HepG2 (cell line): ENCODE data around the gene RANBP3L. TPM values are rescaled to one million over a fixed set of nuclear protein-coding genes. Genes with fewer than 3 reads are reported as not detected.

Source experiments
- ELF4 ChIP-seq: sonication (generic); formaldehyde crosslinking; IDR thresholded peaks from 2 replicates; pipeline ENCODE4 v1.5.0; 2020; ENCODE audit warnings: missing genetic modification reagents, mild to moderate bottlenecking, moderate library complexity, borderline replicate concordance
- ETV6 ChIP-seq: sonication (generic); formaldehyde crosslinking; conservative IDR thresholded peaks from 2 replicates; pipeline ENCODE4 v1.4.0; 2020; ENCODE audit warnings: missing genetic modification reagents
- GATAD2A ChIP-seq: IDR thresholded peaks from 2 replicates; pipeline ENCODE4 v1.6.1; 2016
- HNF4A ChIP-seq: sonication (generic); formaldehyde crosslinking; IDR thresholded peaks from 2 replicates; pipeline ENCODE4 v1.4.0; 2020; ENCODE audit warnings: missing genetic modification reagents
- HNRNPL ChIP-seq: fragments of 200-400 bp; formaldehyde crosslinking; IDR thresholded peaks from 2 replicates; pipeline ENCODE4 v1.6.1; 2017; ENCODE audit warnings: mild to moderate bottlenecking, low read depth, low read length
- MIER2 ChIP-seq: IDR thresholded peaks from 2 replicates; pipeline ENCODE4 v1.6.1; 2016; ENCODE audit warnings: missing biosample characterization, missing genetic modification reagents
- NR0B2 ChIP-seq: sonication (generic); formaldehyde crosslinking; IDR thresholded peaks from 2 replicates; pipeline ENCODE4 v1.4.0; 2020; ENCODE audit warnings: mild to moderate bottlenecking, missing genetic modification reagents
- RFXANK ChIP-seq: IDR thresholded peaks from 2 replicates; pipeline ENCODE4 v1.6.1; 2016
- SALL1 ChIP-seq: sonication (generic); formaldehyde crosslinking; IDR thresholded peaks from 2 replicates; pipeline ENCODE4 v1.8.0; 2022; ENCODE audit warnings: mild to moderate bottlenecking, missing genetic modification reagents
- SMC3 ChIP-seq: IDR thresholded peaks from 2 replicates; pipeline ENCODE4 v1.6.1; 2011; ENCODE audit warnings: low read length, improper control_type of control experiment
- SOX13 ChIP-seq, 3 experiments: fragments of 450-650 bp in 1 of 3; sonication (generic) in 1 of 3; formaldehyde crosslinking in 1 of 3; IDR thresholded peaks in 2 of 3; conservative IDR thresholded peaks in 1 of 3; 2 replicates each; pipeline versions ENCODE4 v1.5.0 to v1.6.1; 2016 to 2020; ENCODE audit warnings: antibody characterized with exemption in 1 of 3, mild to moderate bottlenecking in 1 of 3, missing compliant biosample characterization in 1 of 3, missing genetic modification reagents in 1 of 3, moderate library complexity in 1 of 3
- TBL1XR1 ChIP-seq: fragments of 150-350 bp; IDR thresholded peaks from 2 replicates; pipeline ENCODE4 v1.6.1; 2014; ENCODE audit warnings: borderline replicate concordance, low read length; ENCODE audit not compliant: partially characterized antibody
- TFE3 ChIP-seq: IDR thresholded peaks from 2 replicates; pipeline ENCODE4 v1.6.1; 2016
- ZC3H4 ChIP-seq: sonication (generic); formaldehyde crosslinking; IDR thresholded peaks from 2 replicates; pipeline ENCODE4 v1.4.0; 2020; ENCODE audit warnings: missing genetic modification reagents, borderline replicate concordance
- ZHX2 ChIP-seq, 2 experiments: sonication (generic) in 1 of 2; formaldehyde crosslinking in 1 of 2; IDR thresholded peaks; 2 replicates each; pipeline versions ENCODE4 v1.6.1 to v1.9.0; 2014 to 2022; ENCODE audit warnings: antibody characterized with exemption in 1 of 2, borderline replicate concordance in 1 of 2, inconsistent platforms in 1 of 2, low read depth in 1 of 2, missing genetic modification reagents in 1 of 2
- ZMYM2 ChIP-seq: sonication (generic); formaldehyde crosslinking; IDR thresholded peaks from 2 replicates; pipeline ENCODE4 v1.8.0; 2022; ENCODE audit warnings: mild to moderate bottlenecking, missing genetic modification reagents
- ZNF33B ChIP-seq: sonication (generic); formaldehyde crosslinking; IDR thresholded peaks from 2 replicates; pipeline ENCODE4 v1.5.1; 2020; ENCODE audit warnings: mild to moderate bottlenecking, missing genetic modification reagents
- ZNF432 ChIP-seq: sonication (generic); formaldehyde crosslinking; IDR thresholded peaks from 2 replicates; pipeline ENCODE4 v1.5.0; 2020; ENCODE audit warnings: missing genetic modification reagents, mild to moderate bottlenecking, borderline replicate concordance
- ZSCAN30 ChIP-seq: sonication (generic); formaldehyde crosslinking; IDR thresholded peaks from 2 replicates; pipeline ENCODE4 v1.5.0; 2020; ENCODE audit warnings: mild to moderate bottlenecking, missing genetic modification reagents
- polyA plus RNA-seq, 8 experiments: library from polyadenylated mRNA; depleted of rRNA in 3 of 8; stranded (reverse) in 7 of 8; unstranded in 1 of 8; fragments of >200 nt; fragmentation: Illumina TruSeq in 4 of 8; extraction: Trizol in 4 of 8; gene quantifications; 2 replicates each; pipeline versions ENCODE4 v1.2.1 to v1.2.3, GENCODE V29; 2011 to 2016; ENCODE audit warnings: low read depth in 4 of 8, missing spikeins in 1 of 8, mixed read lengths in 1 of 8; ENCODE audit not compliant: insufficient read depth in 1 of 8
- total RNA-seq, 5 experiments: library from RNA; depleted of rRNA; stranded (reverse); fragments of >200 nt; fragmentation: Illumina TruSeq; extraction: Trizol; gene quantifications; 2 replicates each; pipeline ENCODE4 v1.2.3, GENCODE V29; 2016; ENCODE audit warnings: low read depth in 1 of 5
- TF ChIP-seq, protein P1 (sequence below): IDR thresholded peaks from 2 replicates; pipeline ENCODE4 v1.6.1; 2016; ENCODE audit warnings: control low read depth

The RANBP3L gene
- total and polyA plus RNA-seq, 2 of the 13 experiments (the other 11 are each of a cell fraction or from before 2014, with no cell fraction given), result 0.09 TPM; not detected in 1

DNA sequence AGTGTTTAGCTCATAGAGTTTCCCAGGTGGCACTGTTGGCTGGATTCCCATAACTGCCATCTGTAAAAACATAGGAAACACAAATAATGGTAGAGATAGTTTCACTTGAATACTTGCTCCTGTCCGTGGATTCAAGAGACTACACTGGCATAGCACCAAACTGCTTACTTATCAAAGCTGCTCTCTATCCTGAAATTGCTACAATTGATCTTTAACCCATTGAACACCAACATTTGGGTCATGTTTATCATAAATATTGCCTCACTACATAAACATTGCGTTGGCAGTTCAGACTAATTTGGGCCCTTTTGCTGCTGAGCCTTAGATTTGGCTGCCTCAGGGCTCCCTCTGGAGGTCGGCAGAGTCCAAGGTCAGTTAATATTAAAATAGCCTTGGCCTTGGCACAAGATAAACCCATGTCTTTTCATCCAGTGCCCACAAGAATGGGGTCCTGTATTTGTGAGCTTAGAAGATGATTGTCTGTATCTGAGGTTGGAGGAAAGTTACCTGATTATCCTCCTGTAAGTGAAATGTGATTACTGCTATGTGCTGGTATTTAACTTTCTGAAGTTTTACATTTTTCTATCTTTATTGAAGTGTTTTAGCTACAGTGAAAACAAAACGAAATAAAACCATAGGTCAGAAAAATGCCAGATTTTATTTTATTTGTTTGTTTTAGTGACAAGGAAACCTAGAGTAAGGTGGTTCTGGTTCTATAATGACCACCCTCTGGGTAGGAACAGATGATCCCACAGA lies 4.0 kb upstream of the RANBP3L start (continued):
- TF ChIP-seq ZHX2 (IDR thresholded peaks at IDR 0.05; ENCODE audit: low read depth) (no peak), ZHX2 (CRISPR knock-in tag; IDR thresholded peaks at IDR 0.05; ENCODE audit: borderline replicate concordance) (no peak), HNF4A (CRISPR knock-in tag) (peak; percentile 44; the same call in 1 of the 2 replicates), ETV6 (no peak), ZNF432 (CRISPR knock-in tag) (no peak), ZMYM2 (CRISPR knock-in tag) (no peak), ZSCAN30 (CRISPR knock-in tag) (no peak), ZC3H4 (no peak), HNRNPL (no peak), GATAD2A (CRISPR knock-in tag) (0 out of 2 replicates have a peak, but pooled peaks have one; percentile 23), ZNF33B (CRISPR knock-in tag) (no peak), SMC3 (peak; percentile 47), MIER2 (no peak), TBL1XR1 (peak; percentile 34), RFXANK (CRISPR knock-in tag) (no peak), SOX13 (IDR thresholded peaks at IDR 0.05) (no peak), SOX13 (CRISPR knock-in tag; conservative IDR thresholded peaks at IDR 0.05 in 1 of 2, IDR thresholded peaks at IDR 0.05 in 1 of 2) (0 out of 4 replicates have a peak, but pooled peaks of 1 of the 2 experiments have one; percentile 7), SALL1 (CRISPR knock-in tag) (0 out of 2 replicates have a peak, but pooled peaks have one; percentile 30), TFE3 (no peak), NR0B2 (no peak), ELF4 (CRISPR knock-in tag) (no peak)
- TF ChIP-seq, protein P1, sequence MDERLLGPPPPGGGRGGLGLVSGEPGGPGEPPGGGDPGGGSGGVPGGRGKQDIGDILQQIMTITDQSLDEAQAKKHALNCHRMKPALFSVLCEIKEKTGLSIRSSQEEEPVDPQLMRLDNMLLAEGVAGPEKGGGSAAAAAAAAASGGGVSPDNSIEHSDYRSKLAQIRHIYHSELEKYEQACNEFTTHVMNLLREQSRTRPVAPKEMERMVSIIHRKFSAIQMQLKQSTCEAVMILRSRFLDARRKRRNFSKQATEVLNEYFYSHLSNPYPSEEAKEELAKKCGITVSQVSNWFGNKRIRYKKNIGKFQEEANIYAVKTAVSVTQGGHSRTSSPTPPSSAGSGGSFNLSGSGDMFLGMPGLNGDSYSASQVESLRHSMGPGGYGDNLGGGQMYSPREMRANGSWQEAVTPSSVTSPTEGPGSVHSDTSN (CRISPR knock-in tag), result no peak
